Stimulated activated CD4-positive, alpha-beta T cell treated with anti-CD3 and anti-CD28 coated beads, Interleukin-2, amount 100 ng/mL, for 4 hours (primary cell): Measurements from ENCODE around the gene EHD2.
A peak's percentile ranks its signal among the peaks of the same experiment; 100 is the strongest.
"Not testable (repeated sequence)": the region's sequence is repeated elsewhere in the genome, so short reads cannot be mapped to it uniquely, and the experiment has no call there.

Experiments
- DNase-seq: peaks from one replicate; pipeline ENCODE4 v3.0.0-alpha.2; 2020; ENCODE audit warnings: low read depth

EHD2 gene

DNA sequence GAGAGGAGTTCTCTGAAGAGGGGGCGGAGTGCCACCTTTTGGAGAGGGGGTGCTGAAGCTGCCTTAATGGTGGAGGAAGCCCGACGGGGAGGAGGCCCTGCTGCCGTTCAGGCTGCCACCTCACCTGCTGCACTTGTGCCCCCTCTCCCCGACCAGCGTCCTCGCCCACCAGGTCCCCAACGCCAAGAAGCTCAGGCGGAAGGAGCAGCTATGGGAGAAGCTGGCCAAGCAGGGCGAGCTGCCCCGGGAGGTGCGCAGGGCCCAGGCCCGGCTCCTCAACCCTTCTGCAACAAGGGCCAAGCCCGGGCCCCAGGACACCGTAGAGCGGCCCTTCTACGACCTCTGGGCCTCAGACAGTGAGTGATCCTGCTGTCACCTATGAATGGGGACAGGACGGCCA is 37.5 kb downstream of the EHD2 start:
- DNase-seq = no peak

GRCh38 chr19:47752440-47753211 is 39.4 kb downstream of the EHD2 start:
- no peak for DNase-seq

GRCh38 chr19:47754206-47755064 is 41.2 kb downstream of the EHD2 start:
- no peak for DNase-seq

DNA sequence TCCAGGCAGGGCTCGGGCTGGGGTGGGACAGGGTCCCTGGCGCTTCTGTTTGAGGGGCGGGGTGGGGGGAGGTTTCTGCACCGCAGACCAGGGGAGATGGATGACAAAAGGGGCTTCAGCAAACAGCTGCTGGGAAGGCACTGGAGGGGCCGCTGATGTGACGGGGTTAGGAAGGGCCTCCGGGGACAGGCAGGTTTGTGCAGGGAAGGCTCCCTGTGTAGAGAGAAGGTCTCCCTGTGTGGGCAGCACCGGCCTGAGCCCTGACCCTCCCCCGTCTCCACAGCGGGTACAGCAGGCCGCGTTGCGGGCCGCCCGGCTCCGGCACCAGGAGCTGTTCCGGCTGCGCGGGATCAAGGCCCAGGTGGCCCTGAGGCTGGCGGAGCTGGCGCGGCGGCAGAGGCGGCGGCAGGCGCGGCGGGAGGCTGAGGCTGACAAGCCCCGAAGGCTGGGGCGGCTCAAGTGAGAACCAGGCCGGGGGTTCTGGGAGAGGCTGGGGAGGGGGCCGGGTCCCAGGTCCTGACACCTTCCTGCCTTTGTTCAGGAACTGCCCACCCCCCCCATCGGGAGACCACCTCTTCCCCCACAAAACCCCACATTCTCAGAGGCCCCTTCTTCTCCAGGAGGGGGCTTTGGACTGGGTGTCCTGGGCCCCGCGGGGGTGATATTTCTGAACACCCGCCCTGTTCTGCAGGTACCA is 42.0 kb downstream of the EHD2 start:
- no peak for DNase-seq

DNA sequence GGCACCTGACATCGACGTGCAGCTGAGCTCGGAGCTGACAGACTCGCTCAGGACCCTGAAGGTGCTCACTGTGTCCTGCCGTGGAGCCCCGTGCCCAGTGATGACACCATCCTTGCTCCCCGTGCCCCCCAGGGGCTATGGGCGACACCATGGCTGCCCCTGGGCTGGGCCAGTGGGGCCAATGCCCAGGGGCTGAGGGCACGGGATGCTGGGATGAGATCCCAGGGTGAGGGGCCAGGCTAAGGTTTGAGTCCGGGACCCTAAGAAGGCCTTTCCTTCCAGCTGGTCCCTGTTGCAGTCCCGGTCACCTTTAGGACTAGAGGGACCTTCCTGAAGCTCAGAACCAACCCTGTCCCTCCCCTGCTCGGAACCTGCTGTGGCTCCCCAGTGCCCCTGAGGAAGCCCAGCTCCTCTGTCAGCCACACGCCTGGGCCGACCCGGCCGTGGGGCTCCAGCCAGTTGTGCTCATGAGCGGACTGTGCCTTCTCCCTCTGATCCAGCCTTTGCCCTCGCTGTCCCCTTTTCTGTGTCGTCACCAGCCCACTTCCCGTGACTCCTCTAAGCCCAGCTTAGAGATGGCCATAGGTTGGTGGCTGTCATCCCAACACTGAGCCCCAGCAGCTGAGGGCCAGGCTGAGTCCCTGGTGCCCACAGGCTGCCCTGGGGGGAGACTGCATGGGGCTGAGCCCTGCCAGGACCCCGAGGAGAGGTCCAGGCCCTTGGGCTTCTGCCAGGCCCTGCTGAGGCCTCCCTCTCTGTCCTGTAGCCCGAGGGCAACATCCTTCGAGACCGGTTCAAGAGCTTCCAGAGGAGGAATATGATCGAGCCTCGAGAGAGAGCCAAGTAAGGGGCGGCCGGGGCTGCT is 42.8 kb downstream of the EHD2 start:
- no peak for DNase-seq

GRCh38 chr19:47756627-47756929 is 43.4 kb downstream of the EHD2 start:
- no peak for DNase-seq

GRCh38 chr19:47756953-47757608 is 43.9 kb downstream of the EHD2 start:
- no peak for DNase-seq

GRCh38 chr19:47757617-47758442 is 44.6 kb downstream of the EHD2 start:
- no peak for DNase-seq

DNA sequence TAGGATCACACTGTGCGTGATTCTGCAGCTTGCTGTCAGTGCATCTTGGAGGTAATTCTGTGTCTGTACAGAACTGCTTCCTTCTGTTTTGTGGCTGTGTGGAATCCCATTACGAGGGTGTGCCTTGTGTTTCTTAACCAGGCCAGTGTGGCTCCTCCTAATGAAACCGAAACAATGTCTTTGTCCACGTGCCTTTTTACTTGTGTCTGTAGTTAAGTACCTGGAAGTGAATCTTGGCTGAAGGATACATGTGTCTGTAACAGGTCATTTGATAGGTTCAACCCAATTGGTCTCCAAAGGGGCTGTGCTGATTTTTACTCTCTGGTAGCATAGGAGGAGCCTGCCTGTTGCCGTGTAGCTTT is 45.2 kb downstream of the EHD2 start:
- no peak for DNase-seq

- DNase-seq = no peak
Observed at GRCh38 chr19:47760632-47760999, 47.4 kb downstream of the EHD2 start.

- no peak for DNase-seq
Observed at GRCh38 chr19:47761566-47761965, 48.3 kb downstream of the EHD2 start.

- DNase-seq = no peak
Observed at GRCh38 chr19:47762151-47762550, 48.9 kb downstream of the EHD2 start.

DNA sequence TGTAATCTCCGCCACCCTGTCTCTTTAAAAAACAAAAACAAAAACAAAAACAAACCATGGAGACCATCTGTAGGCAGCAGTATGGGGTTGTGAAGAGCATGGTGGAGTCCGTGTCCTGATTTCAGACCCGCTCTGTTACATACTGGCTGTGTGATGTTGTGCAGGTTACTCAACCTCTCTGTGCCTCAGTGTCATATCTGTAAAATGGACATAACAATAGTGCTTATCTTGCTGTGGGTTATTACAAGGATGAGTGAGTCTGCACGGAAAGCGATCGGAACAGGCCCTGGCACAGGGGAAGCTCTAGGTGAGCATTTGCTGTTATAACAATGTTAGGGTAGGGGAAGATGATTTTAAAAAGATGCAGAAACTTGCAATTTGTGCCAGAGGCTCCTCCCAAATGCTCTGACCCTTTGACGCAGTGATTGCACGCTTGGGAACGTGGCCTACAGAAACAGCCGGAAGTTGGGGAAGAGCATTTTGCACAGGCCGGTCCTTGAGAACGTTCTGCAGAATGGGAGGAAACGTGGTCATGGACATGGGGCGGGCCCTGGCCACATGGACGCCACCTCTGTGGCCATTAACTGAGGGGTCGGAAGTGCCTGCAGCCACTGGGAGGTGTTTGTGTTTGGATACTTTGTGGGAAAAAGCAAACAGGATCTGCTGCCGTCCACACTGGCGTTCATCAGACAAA is 49.5 kb downstream of the EHD2 start:
- no peak for DNase-seq

- not testable (repeated sequence) for DNase-seq
Observed at GRCh38 chr19:47764705-47765104, 51.5 kb downstream of the EHD2 start.

GRCh38 chr19:47765523-47766358 is 52.5 kb downstream of the EHD2 start:
- peak; percentile 10 for DNase-seq

- no peak for DNase-seq
Observed at GRCh38 chr19:47766359-47766620, 53.1 kb downstream of the EHD2 start.

- DNase-seq = no peak
Observed at GRCh38 chr19:47766670-47767069, 53.4 kb downstream of the EHD2 start.

GRCh38 chr19:47767349-47767748 is 54.1 kb downstream of the EHD2 start:
- no peak for DNase-seq

GRCh38 chr19:47768604-47769003 is 55.4 kb downstream of the EHD2 start:
- no peak for DNase-seq
